ENCODE results near the gene TMEM19.

Gene TMEM19

DNA sequence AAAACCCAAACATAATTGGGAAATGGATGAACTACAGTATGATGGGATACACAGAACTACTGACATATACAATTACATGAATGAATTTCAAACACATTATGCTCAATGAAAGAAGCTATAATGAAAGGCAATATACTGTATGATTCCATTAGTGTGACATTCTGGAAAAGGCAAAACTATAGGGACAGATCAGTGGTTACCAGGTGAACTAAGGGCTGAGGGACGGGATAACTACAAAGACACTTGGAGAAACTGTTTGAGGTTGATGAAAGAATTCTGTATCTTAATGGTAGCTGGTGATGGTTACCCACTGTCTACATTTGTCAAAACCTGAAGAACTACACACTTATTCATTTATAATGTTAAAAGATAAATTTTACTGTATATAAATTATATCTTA lies 30.0 kb upstream of the TMEM19 start:
- no peaks in the 10 kb centered on the region for H3K9me3 Mint-ChIP-seq
- H3K27me3 Mint-ChIP-seq, result no peaks in the 10 kb centered on the region
- DNase-seq, result no peak
- H3K4me1 Mint-ChIP-seq (ENCODE audit: low read depth), result peaks cover 56% of the 10 kb centered on the region
- H3K4me3 Mint-ChIP-seq, result peak overlapping the region; percentile 48
- peak overlapping the region; percentile 31 for H3K27ac Mint-ChIP-seq
- H3K36me3 Mint-ChIP-seq (ENCODE audit: low read depth), result peaks cover 43% of the 10 kb centered on the region

DNA sequence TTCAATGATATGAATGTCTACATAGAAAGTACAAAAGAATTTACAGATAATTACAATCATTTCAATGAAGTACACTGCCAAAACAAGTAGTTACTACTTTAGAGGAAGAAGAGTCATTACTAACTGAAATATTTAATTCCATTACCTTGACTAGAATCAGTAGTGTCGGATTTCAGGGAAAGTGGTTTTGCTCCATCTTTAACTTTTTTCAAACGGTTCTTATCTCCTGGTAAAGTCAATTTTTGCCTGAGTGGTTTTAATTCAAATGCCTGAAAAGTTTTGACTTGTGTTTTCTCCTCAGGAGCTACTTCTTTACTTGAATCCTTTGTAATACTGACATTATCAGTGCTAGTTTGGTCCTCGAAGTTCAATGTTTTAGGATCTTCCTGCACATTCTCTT lies 29.1 kb upstream of the TMEM19 start:
- peak overlapping the region; percentile 18 for H3K27ac Mint-ChIP-seq
- DNase-seq, result no peak
- H3K9me3 Mint-ChIP-seq, result no peaks in the 10 kb centered on the region
- no peaks in the 10 kb centered on the region for H3K27me3 Mint-ChIP-seq
- H3K36me3 Mint-ChIP-seq (ENCODE audit: low read depth), result peaks cover 47% of the 10 kb centered on the region
- H3K4me3 Mint-ChIP-seq, result peak overlapping the region; percentile 36
- H3K4me1 Mint-ChIP-seq (ENCODE audit: low read depth), result peaks cover 59% of the 10 kb centered on the region

DNA sequence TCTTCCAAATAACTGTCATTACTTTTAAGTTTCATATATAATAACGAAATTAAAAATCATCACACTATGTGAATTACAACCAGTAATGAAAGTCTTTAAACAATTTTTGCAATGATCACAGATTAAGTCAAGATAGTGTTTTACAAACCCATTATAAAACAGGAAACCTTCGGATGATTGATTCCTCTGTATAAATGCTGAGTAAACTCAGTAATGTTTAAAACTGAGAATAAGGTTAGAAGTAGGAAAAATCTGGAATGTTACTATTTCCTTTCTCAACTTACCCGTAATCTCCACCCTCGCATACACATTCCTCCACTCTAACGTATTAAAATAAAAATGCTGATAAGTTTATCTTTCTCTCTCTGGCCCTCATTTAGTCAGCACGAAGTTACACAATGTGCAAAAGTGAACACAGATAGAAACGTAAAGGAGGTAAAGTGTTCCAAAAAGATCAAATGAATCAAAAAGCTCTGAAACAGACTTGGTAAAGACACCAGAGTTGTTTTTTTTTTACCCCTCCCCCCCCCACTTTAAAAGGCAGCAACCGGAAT lies 23.8 kb upstream of the TMEM19 start:
- Mint-ChIP-seq H3K27ac (peak overlapping the region; percentile 100), H3K4me3 (peak overlapping the region; percentile 100), H3K9me3 (no peaks in the 10 kb centered on the region), H3K4me1 (ENCODE audit: low read depth) (peaks cover 46% of the 10 kb centered on the region), H3K36me3 (ENCODE audit: low read depth) (peaks cover 83% of the 10 kb centered on the region), H3K27me3 (no peaks in the 10 kb centered on the region)
- no peak for DNase-seq

DNA sequence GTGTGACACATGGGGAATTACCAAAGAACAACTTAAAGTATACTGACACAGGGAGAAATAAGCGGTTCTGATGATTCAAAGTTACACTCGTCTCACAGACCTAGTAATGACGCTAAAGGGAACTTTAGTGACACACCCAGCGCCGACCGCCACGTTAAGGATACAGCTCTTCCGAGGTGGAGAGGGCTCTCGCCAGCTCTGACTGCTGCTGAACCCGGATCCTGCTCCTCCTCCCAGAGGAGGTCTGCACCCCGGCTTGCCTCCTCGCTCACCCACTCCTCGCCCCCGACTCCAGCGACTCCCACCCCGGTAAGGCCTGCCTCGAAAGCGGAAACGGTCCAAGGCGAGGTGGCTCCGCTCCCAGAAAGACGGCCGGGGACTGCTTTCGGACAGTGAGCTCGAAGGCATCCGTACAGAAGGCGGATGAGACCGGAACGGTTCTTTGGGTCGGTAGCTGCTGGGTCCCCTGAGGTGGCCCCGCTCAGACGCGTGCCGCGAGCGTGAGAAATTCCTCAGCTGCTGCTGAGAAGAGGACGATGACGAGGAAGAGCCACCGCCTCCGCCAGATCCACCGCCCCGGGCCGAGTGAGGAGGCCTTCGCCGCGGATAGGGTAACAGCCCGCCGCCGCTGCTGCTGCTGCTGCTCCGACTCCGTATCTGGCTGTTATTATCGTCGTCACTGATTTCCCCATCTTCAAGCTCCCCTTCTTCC lies 22.9 kb upstream of the TMEM19 start:
- H3K27ac Mint-ChIP-seq, result peak overlapping the region; percentile 100
- no peaks in the 10 kb centered on the region for H3K27me3 Mint-ChIP-seq
- no peaks in the 10 kb centered on the region for H3K9me3 Mint-ChIP-seq
- peaks cover 78% of the 10 kb centered on the region for H3K36me3 Mint-ChIP-seq (ENCODE audit: low read depth)
- peak overlapping the region; percentile 100 for H3K4me3 Mint-ChIP-seq
- H3K4me1 Mint-ChIP-seq (ENCODE audit: low read depth), result peaks cover 48% of the 10 kb centered on the region
- DNase-seq, result peak; percentile 85

DNA sequence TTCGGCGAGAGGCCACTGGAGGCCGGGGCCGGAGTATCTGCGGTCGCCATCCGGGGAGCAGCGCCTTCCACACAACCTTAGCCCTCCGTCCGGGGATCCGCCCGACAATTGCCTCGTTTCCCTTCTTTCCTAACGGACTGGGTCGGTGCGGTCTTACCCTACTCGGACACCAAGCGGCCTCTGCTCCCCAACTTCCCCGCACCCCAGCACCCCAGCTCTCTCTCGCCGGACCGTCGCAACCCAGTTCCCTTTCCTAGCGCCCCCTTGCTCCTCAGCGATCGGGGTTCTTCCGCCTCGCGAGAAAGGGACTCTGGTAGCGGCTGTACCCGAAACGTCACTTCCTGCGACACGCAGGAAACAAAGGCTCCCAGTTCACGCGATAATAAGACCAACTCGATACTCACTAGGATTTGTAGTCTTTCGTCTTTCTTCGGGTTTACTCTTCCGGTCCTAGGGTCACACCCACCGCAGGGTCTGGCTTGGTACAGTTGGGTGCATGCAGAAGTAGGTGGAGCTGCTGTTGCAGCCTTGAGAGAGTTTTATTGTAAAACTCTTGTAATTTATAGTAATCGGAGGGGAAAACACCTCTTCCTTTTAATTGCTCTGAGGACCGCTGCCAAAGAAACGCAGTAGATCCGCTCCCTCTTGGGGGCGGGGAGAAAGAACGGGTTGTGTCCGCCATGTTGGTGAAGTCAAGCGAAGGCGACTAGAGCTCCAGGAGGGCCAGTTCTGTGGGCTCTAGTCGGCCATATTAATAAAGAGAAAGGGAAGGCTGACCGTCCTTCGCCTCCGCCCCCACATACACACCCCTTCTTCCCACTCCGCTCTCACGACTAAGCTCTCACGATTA lies 22.1 kb upstream of the TMEM19 start, which contains the start of the genes THAP2 and ZFC3H1:
Gene THAP2 (plus strand): TSS at position 741 of the 850 bp plus-strand sequence. CDS start 209 bp downstream, outside the sequence.
Gene ZFC3H1 (minus strand): TSS at position 288 of the 850 bp plus-strand sequence. CDS start 238 bp downstream, at position 50.
- peak within 1 kb of the TSS; percentile 100 for H3K27ac Mint-ChIP-seq
- peaks cover 43% of the 10 kb centered on the region for H3K4me1 Mint-ChIP-seq (ENCODE audit: low read depth)
- peak; percentile 88 for DNase-seq
- peaks cover 70% of the 10 kb centered on the region for H3K36me3 Mint-ChIP-seq (ENCODE audit: low read depth)
- no peaks in the 10 kb centered on the region for H3K9me3 Mint-ChIP-seq
- peak within 1 kb of the TSS; percentile 100 for H3K4me3 Mint-ChIP-seq
- H3K27me3 Mint-ChIP-seq, result no peaks in the 10 kb centered on the region

DNA sequence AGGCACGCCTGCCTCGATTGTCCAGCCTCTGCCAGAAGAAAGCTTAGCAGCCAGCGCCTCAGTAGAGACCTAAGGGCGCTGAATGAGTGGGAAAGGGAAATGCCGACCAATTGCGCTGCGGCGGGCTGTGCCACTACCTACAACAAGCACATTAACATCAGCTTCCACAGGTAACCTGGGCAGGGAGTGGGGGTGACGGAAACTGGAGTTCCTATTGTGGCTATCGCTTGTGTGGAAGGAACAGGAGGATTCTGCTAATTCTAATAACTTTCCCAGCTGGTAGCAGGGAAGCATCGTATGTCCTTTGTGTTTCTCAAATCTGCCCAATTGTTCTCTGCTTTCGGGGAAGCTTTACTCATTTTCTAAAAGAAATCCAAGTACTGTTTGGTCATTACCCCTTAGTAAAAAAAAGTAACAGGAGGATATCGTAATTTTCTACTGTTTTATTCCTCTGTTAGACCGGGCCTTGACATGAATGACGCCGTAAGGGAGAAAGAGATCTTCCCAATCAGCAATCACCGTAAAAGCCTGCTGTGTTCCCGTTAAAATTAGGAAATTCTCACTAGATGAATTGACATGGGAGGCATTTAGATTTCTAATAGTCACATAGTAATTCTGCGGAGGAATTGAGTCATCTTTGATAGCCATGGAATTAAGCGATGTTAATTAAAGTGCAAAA lies 21.3 kb upstream of the TMEM19 start:
- H3K4me3 Mint-ChIP-seq, result peak overlapping the region; percentile 100
- H3K4me1 Mint-ChIP-seq (ENCODE audit: low read depth), result peaks cover 36% of the 10 kb centered on the region
- peak overlapping the region; percentile 100 for H3K27ac Mint-ChIP-seq
- DNase-seq, result no peak
- no peaks in the 10 kb centered on the region for H3K27me3 Mint-ChIP-seq
- no peaks in the 10 kb centered on the region for H3K9me3 Mint-ChIP-seq
- peaks cover 62% of the 10 kb centered on the region for H3K36me3 Mint-ChIP-seq (ENCODE audit: low read depth)

DNA sequence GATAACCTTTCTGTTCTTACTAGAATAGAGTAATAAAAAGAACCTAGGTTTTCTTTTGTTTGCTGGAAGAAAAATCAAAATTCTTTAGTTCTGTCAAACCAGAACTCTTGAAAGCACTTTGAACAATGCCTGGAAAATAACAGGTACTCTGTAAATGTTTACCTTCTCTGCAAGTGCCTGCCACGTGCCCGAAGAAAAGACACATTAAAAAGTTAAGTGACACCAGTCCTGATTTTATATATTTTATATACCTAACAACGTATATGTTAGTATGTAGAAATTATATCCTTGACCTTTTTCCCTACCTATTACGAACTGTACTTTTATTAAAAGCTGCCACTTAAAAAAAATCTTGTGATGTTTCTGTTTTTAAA lies 20.8 kb upstream of the TMEM19 start:
- peaks cover 58% of the 10 kb centered on the region for H3K36me3 Mint-ChIP-seq (ENCODE audit: low read depth)
- H3K9me3 Mint-ChIP-seq, result no peaks in the 10 kb centered on the region
- H3K27ac Mint-ChIP-seq, result peak overlapping the region; percentile 100
- DNase-seq, result no peak
- no peaks in the 10 kb centered on the region for H3K27me3 Mint-ChIP-seq
- H3K4me1 Mint-ChIP-seq (ENCODE audit: low read depth), result peaks cover 32% of the 10 kb centered on the region
- H3K4me3 Mint-ChIP-seq, result peak overlapping the region; percentile 100

DNA sequence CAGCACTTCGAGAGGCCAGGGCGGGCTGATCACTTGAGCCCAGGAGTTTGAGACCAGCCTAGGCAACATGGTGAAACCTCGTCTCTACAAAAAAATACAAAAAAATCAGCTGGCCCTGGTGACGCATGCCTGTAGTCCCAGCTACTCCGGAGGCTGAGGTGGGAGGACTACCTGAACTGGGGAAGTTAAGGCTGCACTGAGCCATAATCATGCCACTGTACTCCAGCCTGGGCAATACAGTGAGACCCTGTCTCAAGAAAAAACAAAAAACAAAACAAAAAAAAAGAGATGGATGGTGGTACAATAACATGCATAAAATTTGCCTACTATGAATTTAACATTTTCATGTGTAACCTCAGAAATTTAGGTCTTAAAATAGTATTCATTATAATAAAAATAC lies 19.6 kb upstream of the TMEM19 start:
- Mint-ChIP-seq H3K27me3 (no peaks in the 10 kb centered on the region), H3K4me3 (peak overlapping the region; percentile 100), H3K4me1 (ENCODE audit: low read depth) (peaks cover 32% of the 10 kb centered on the region), H3K9me3 (no peaks in the 10 kb centered on the region), H3K36me3 (ENCODE audit: low read depth) (peaks cover 52% of the 10 kb centered on the region), H3K27ac (peak overlapping the region; percentile 100)
- DNase-seq, result no peak

DNA sequence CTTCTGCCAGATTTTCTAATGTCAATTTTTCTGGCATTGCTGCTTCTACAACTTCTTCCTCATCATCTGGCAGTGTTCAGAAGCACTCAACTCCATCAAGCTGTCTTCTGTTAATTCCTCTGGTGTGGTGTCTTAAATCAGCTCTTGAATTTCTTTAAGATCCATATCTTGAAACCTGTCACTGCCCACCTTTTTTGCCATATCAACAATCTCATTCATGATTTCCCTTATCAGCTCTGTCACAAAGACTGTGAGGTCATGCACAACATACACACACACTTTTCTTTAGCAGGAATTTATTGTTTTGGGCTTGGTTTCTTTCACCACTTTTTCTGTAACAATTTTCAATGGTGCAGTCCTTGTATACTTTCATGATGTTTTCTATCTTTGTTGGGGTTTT lies 14.6 kb upstream of the TMEM19 start:
- peaks cover 9% of the 10 kb centered on the region for H3K36me3 Mint-ChIP-seq (ENCODE audit: low read depth)
- no peak overlapping the region for H3K4me3 Mint-ChIP-seq
- H3K27me3 Mint-ChIP-seq, result no peaks in the 10 kb centered on the region
- no peak for DNase-seq
- no peaks in the 10 kb centered on the region for H3K9me3 Mint-ChIP-seq
- no peak overlapping the region for H3K27ac Mint-ChIP-seq
- H3K4me1 Mint-ChIP-seq (ENCODE audit: low read depth), result peaks cover 21% of the 10 kb centered on the region

DNA sequence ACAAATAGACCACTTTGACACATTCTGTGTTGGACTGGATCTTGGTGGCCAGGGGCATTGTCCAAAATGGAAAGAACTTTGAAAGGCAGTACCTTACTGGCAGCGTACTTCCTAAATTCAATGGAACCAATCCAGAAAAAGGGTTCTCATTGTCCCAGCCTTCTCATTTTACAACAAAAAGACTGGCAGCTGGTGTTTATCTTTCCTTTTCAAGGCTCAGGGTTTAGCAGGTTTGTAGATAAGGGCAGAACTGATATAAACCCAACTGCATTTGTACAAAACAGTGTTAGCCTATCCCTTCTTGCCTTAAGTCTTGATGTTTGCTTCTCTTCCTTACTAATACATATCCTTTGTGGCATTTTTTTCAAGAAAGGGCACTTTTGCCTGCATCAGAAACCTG lies 14.1 kb upstream of the TMEM19 start:
- H3K27ac Mint-ChIP-seq, result no peak overlapping the region
- H3K4me3 Mint-ChIP-seq, result no peak overlapping the region
- DNase-seq, result no peak
- no peaks in the 10 kb centered on the region for H3K27me3 Mint-ChIP-seq
- peaks cover 13% of the 10 kb centered on the region for H3K36me3 Mint-ChIP-seq (ENCODE audit: low read depth)
- no peaks in the 10 kb centered on the region for H3K9me3 Mint-ChIP-seq
- H3K4me1 Mint-ChIP-seq (ENCODE audit: low read depth), result peaks cover 20% of the 10 kb centered on the region

DNA sequence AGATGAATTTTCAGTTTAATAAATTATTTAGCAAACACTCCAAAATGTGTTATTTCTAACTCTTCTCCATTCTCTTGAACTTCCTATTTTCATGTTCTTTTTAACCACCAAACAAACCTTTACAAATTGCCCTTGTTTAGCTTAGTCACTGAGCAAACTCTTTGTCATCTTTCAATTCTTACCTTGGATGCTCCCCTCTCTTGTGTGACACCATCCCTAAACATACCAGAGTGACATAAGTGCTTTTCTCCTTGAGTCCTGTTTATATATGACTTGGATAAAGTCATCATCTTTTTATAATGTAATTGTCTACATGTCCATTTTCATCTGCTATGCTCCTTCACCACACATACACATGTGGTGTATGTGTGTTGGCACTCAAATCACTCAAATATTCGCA lies 3.4 kb upstream of the TMEM19 start:
- DNase-seq, result no peak
- H3K36me3 Mint-ChIP-seq (ENCODE audit: low read depth), result peaks cover 5% of the 10 kb centered on the region
- no peaks in the 10 kb centered on the region for H3K27me3 Mint-ChIP-seq
- H3K27ac Mint-ChIP-seq, result no peak overlapping the region
- H3K9me3 Mint-ChIP-seq, result no peaks in the 10 kb centered on the region
- H3K4me3 Mint-ChIP-seq, result no peak overlapping the region
- H3K4me1 Mint-ChIP-seq (ENCODE audit: low read depth), result peaks cover 21% of the 10 kb centered on the region

DNA sequence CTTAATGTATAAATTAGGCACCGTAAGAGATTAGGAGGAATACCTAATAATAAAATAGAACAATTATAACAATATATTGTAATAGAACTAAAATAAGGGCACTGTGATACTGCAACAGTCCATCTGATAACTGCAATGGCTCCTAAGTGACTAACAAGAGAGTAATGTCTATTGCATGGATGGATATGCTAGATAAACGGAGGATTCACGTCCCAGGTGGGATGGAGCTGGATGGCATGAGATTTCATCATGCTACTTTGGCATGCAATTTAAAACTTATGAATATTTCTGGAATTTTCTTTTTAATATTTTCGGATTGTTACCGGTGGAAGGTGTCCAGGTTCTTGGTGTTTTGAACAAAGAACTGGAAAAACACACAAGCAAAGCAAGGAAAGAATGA lies 2.2 kb upstream of the TMEM19 start:
- Mint-ChIP-seq H3K4me3 (no peak overlapping the region), H3K27me3 (no peaks in the 10 kb centered on the region), H3K36me3 (ENCODE audit: low read depth) (peaks cover 5% of the 10 kb centered on the region), H3K4me1 (ENCODE audit: low read depth) (peaks cover 33% of the 10 kb centered on the region), H3K9me3 (no peaks in the 10 kb centered on the region), H3K27ac (no peak overlapping the region)
- DNase-seq, result no peak

DNA sequence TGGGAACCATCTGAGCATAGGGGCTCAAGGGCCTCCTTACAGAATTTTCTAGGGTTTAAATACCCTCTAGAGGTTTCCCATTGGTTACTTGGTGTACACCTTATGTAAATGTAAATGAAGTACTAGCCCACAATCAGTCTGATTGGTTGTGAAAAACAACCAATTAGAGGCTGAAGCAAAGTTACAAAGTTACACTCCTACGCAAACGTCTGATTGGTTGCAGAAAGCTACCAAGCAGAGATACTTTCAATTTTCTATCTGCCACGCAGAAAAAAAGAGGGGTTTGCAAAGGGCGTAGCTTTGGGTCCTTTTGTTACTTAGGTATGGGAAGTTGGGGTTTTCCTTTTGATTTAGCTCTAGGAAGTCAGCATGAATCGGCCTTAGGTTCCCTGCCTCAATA lies 1.8 kb upstream of the TMEM19 start:
- Mint-ChIP-seq H3K27me3 (no peaks in the 10 kb centered on the region), H3K4me3 (peak overlapping the region; percentile 50), H3K4me1 (ENCODE audit: low read depth) (peaks cover 37% of the 10 kb centered on the region), H3K27ac (peak overlapping the region; percentile 76), H3K36me3 (ENCODE audit: low read depth) (peaks cover 5% of the 10 kb centered on the region), H3K9me3 (no peaks in the 10 kb centered on the region)
- no peak for DNase-seq

DNA sequence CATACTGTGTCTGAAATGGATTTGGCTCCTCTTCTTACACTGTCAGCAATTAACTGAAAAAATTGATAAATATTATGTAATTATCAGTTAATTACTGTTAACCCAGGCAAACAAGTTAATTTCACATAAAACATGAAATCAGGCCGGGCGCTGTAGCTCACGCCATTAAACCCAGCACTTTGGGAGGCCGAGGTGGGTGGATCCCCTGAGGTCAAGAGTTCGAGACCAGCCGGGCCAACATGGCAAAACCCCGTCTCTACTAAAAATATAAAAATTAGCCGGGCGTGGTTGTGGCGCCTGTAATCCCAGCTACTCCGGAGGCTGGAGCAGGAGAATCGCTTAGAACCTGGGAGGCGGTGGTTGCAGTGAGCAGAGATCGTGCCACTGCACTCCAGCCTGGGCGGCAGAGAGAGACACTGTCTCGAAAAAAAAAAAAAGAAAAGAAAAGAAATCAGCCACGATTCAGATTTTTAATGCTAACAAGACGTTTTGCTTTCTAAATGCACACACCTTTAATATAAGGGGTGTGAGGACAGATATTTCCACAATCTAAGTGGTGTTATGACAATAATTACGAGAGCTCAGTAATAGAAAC lies 473 bp upstream of the TMEM19 start:
- H3K4me1 Mint-ChIP-seq (ENCODE audit: low read depth), result peaks cover 41% of the 10 kb centered on the region
- peak overlapping the region; percentile 91 for H3K4me3 Mint-ChIP-seq
- peaks cover 5% of the 10 kb centered on the region for H3K36me3 Mint-ChIP-seq (ENCODE audit: low read depth)
- peak; percentile 41 for DNase-seq
- peak overlapping the region; percentile 97 for H3K27ac Mint-ChIP-seq
- H3K27me3 Mint-ChIP-seq, result no peaks in the 10 kb centered on the region
- H3K9me3 Mint-ChIP-seq, result no peaks in the 10 kb centered on the region

All from activated T-cell treated with anti-CD3 and anti-CD28 coated beads, Interleukin-2, amount 50 U/mL, for 24 hours (primary cell).